H1 (cell line): ENCODE data around the gene CCNT2. TPM values are rescaled to one million over a fixed set of nuclear protein-coding genes. Genes with fewer than 3 reads are reported as not detected.

Experiments used
- EGR1 ChIP-seq: IDR thresholded peaks from 2 replicates; pipeline ENCODE4 v1.6.1; 2011; ENCODE audit warnings: low read depth, low read length, borderline replicate concordance
- EZH2 ChIP-seq: fragments of 200-600 bp; sonication (generic); IDR thresholded peaks from 2 replicates; pipeline ENCODE4 v1.7.1; 2012; ENCODE audit warnings: low read depth, mild to moderate bottlenecking, moderate library complexity, low read length, inconsistent platforms; ENCODE audit not compliant: severe bottlenecking
- FOSL1 ChIP-seq: IDR thresholded peaks from 2 replicates; pipeline ENCODE4 v1.6.1; 2011; ENCODE audit warnings: mild to moderate bottlenecking, low read depth, low read length, moderate library complexity; ENCODE audit not compliant: insufficient read depth
- HDAC6 ChIP-seq: IDR thresholded peaks from one replicate; pipeline ENCODE4 v1.7.1; 2012; ENCODE audit warnings: low read depth, mild to moderate bottlenecking, inconsistent platforms, low read length, moderate library complexity
- KDM4A ChIP-seq: IDR thresholded peaks from one replicate; pipeline ENCODE4 v1.7.1; 2012; ENCODE audit warnings: low read depth, mild to moderate bottlenecking, moderate library complexity, low read length, inconsistent platforms; ENCODE audit not compliant: severe bottlenecking
- RFX5 ChIP-seq: IDR thresholded peaks from 2 replicates; pipeline ENCODE4 v1.6.1; 2011; ENCODE audit warnings: low read depth, low read length, improper control_type of control experiment, borderline replicate concordance
- SIN3A ChIP-seq, 2 experiments: IDR thresholded peaks in 1 of 2; conservative IDR thresholded peaks in 1 of 2; 2 replicates each; pipeline ENCODE4 v1.6.1; 2011 to 2012; ENCODE audit warnings: low read length in 2 of 2, improper control_type of control experiment in 1 of 2, low read depth in 1 of 2, mild to moderate bottlenecking in 1 of 2
- TEAD4 ChIP-seq: IDR thresholded peaks from 2 replicates; pipeline ENCODE4 v1.6.1; 2012; ENCODE audit warnings: low read depth, low read length, inconsistent platforms, mixed read lengths
- polyA plus RNA-seq, 7 experiments: library from polyadenylated mRNA; depleted of rRNA in 3 of 7; stranded (reverse) in 5 of 7; unstranded in 2 of 7; fragments of >200 nt in 5 of 7; fragments of 200-250 nt in 2 of 7; gene quantifications; 1 replicate in 5 of 7; 2 replicates in 1 of 7; 4 replicates in 1 of 7; pipeline versions ENCODE4 v1.2.1 to v1.2.3, GENCODE V29; 2011 to 2013; ENCODE audit warnings: missing spikeins in 2 of 7, mixed read lengths in 2 of 7
- total RNA-seq: library from RNA; stranded (reverse); fragmentation: NEBNext Ultra II Directional; extraction: Animal tissue kit (Norgen Biotek cat#: 25700); gene quantifications from 2 replicates; pipeline ENCODE4 v1.2.1, GENCODE V29; 2021
- TF ChIP-seq, protein P1 (sequence below): IDR thresholded peaks from 2 replicates; pipeline ENCODE4 v1.6.1; 2012; ENCODE audit warnings: low read length, inconsistent platforms
- TF ChIP-seq, protein P2 (sequence below), 3 experiments: IDR thresholded peaks; 1 replicate in 2 of 3; 2 replicates in 1 of 3; pipeline versions ENCODE4 v1.5.1 to v1.6.1; 2011; ENCODE audit warnings: low read length in 3 of 3, mild to moderate bottlenecking in 3 of 3, inconsistent platforms in 2 of 3, low read depth in 1 of 3, moderate library complexity in 1 of 3; ENCODE audit not compliant: insufficient read depth in 1 of 3; ENCODE audit errors: control extremely low read depth in 1 of 3
- TF ChIP-seq, protein P3 (sequence below): IDR thresholded peaks from 2 replicates; pipeline ENCODE4 v1.6.1; 2012; ENCODE audit warnings: inconsistent platforms

CCNT2 gene
- total and polyA plus RNA-seq, 2 of the 8 experiments (the other 6 are each of a cell fraction or from before 2014, with no cell fraction given) = 13.0 to 39.7 TPM

DNA sequence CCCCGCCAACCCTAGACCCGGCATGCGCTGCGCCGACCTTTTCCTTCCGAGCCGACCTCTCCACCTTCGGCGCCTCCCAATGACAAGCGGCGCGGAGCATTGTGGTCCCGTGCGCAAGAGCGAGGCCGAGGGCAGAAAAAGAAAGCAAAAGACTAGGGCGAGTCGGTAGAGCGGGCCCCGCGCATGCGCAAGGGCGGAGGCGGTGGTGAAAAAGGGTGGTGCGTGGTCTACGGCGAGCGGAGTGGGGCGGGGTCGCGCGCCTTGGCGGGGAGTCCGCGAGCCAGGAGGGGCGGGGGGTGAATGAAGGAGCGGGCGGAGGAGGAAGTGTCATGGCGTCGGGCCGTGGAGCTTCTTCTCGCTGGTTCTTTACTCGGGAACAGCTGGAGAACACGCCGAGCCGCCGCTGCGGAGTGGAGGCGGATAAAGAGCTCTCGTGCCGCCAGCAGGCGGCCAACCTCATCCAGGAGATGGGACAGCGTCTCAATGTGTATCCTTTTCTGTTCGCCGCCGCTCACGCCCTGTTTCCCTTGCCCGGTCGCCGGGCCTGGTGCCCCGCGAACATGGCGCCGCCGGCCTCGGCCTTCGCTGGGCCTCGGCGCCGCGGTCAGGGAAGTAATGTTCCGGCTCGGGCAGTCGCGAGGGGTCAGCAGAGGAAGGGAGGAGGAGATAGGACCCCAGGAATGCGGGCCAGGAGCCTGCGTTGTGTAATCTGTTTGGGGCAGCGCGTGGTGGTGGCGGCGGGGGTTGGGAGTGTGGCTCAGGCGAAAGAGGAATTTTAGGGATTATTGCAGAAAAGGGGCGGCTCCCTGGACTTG lies at the start of gene CCNT2 (continued):
- TF ChIP-seq, protein P1, sequence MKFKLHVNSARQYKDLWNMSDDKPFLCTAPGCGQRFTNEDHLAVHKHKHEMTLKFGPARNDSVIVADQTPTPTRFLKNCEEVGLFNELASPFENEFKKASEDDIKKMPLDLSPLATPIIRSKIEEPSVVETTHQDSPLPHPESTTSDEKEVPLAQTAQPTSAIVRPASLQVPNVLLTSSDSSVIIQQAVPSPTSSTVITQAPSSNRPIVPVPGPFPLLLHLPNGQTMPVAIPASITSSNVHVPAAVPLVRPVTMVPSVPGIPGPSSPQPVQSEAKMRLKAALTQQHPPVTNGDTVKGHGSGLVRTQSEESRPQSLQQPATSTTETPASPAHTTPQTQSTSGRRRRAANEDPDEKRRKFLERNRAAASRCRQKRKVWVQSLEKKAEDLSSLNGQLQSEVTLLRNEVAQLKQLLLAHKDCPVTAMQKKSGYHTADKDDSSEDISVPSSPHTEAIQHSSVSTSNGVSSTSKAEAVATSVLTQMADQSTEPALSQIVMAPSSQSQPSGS = no peak
- TF ChIP-seq FOSL1 (no peak), HDAC6 (no peak), TEAD4 (0 out of 2 replicates have a peak, but pooled peaks have one; percentile 34), KDM4A (peak; percentile 36), SIN3A (conservative IDR thresholded peaks at IDR 0.05 in 1 of 2, IDR thresholded peaks at IDR 0.05 in 1 of 2; ENCODE audit: low read depth in 1 of 2, low read length in 2 of 2) (peak in 1 of 2 experiments; percentile 63; a peak in 1 of 4 replicates), EZH2 (no peak), RFX5 (no peak), EGR1 (no peak)
- TF ChIP-seq, protein P2, sequence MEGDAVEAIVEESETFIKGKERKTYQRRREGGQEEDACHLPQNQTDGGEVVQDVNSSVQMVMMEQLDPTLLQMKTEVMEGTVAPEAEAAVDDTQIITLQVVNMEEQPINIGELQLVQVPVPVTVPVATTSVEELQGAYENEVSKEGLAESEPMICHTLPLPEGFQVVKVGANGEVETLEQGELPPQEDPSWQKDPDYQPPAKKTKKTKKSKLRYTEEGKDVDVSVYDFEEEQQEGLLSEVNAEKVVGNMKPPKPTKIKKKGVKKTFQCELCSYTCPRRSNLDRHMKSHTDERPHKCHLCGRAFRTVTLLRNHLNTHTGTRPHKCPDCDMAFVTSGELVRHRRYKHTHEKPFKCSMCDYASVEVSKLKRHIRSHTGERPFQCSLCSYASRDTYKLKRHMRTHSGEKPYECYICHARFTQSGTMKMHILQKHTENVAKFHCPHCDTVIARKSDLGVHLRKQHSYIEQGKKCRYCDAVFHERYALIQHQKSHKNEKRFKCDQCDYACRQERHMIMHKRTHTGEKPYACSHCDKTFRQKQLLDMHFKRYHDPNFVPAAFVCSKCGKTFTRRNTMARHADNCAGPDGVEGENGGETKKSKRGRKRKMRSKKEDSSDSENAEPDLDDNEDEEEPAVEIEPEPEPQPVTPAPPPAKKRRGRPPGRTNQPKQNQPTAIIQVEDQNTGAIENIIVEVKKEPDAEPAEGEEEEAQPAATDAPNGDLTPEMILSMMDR (IDR thresholded peaks at IDR 0.05; ENCODE audit: control extremely low read depth in 1 of 3, insufficient read depth in 1 of 3, low read depth in 1 of 3, low read length in 3 of 3) = no peak
- TF ChIP-seq, protein P3, sequence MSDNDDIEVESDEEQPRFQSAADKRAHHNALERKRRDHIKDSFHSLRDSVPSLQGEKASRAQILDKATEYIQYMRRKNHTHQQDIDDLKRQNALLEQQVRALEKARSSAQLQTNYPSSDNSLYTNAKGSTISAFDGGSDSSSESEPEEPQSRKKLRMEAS = peak; percentile 21
